Activated CD8-positive, alpha-beta memory T cell treated with anti-CD3 and anti-CD28 coated beads, Interleukin-2, amount 50 U/mL, for 48 hours (primary cell): ENCODE results near the gene VIPR2.

Experiments
- DNase-seq: peaks from one replicate; pipeline ENCODE4 v3.0.0-alpha.2; 2020

Gene VIPR2

GRCh38 chr7:159022238-159022993 is 122.3 kb downstream of the VIPR2 start:
- DNase-seq = no peak

- no peak for DNase-seq
Measured at GRCh38 chr7:159020987-159021386, 123.7 kb downstream of the VIPR2 start.

GRCh38 chr7:159019111-159019510 is 125.6 kb downstream of the VIPR2 start:
- no peak for DNase-seq

GRCh38 chr7:159017741-159018140 is 126.9 kb downstream of the VIPR2 start:
- DNase-seq = no peak

- no peak for DNase-seq
Measured at GRCh38 chr7:159017210-159017609, 127.5 kb downstream of the VIPR2 start.

GRCh38 chr7:159016591-159016990 is 128.1 kb downstream of the VIPR2 start:
- DNase-seq = no peak

GRCh38 chr7:159015454-159016410 is 128.9 kb downstream of the VIPR2 start:
- no peak for DNase-seq

- DNase-seq = no peak
Measured at GRCh38 chr7:159015081-159015453, 129.6 kb downstream of the VIPR2 start.

- DNase-seq = no peak
Measured at GRCh38 chr7:159014297-159015062, 130.2 kb downstream of the VIPR2 start.

- DNase-seq = no peak
Measured at GRCh38 chr7:159013825-159014289, 130.8 kb downstream of the VIPR2 start.

- DNase-seq = no peak
Measured at GRCh38 chr7:159013181-159013690, 131.4 kb downstream of the VIPR2 start.

- DNase-seq = no peak
Measured at GRCh38 chr7:159012353-159013069, 132.2 kb downstream of the VIPR2 start.

GRCh38 chr7:159011722-159012022 is 133.0 kb downstream of the VIPR2 start:
- no peak for DNase-seq

GRCh38 chr7:159010937-159011721 is 133.5 kb downstream of the VIPR2 start:
- no peak for DNase-seq

- no peak for DNase-seq
Measured at GRCh38 chr7:159010411-159010810, 134.3 kb downstream of the VIPR2 start.

- DNase-seq = no peak
Measured at GRCh38 chr7:159009951-159010350, 134.7 kb downstream of the VIPR2 start.

- no peak for DNase-seq
Measured at GRCh38 chr7:159008417-159008816, 136.2 kb downstream of the VIPR2 start.

- no peak for DNase-seq
Measured at GRCh38 chr7:159007996-159008389, 136.7 kb downstream of the VIPR2 start.

- no peak for DNase-seq
Measured at GRCh38 chr7:159007364-159007995, 137.2 kb downstream of the VIPR2 start.

GRCh38 chr7:159006610-159007130 is 138.0 kb downstream of the VIPR2 start:
- no peak for DNase-seq
